ENCODE data around the gene IRF9. TPM values are rescaled to one million over a fixed set of nuclear protein-coding genes. Genes with fewer than 3 reads are reported as not detected.
A peak's percentile ranks its signal among the peaks of the same experiment; 100 is the strongest.

Gene IRF9
- total RNA-seq, 1 donor from 2014 or later, result 158 TPM

- ATAC-seq (no peak), DNase-seq (no peak)
- no peaks in the 10 kb centered on the region for H3K9me3 ChIP-seq
- no peak overlapping the region for H3K4me3 ChIP-seq
- peaks cover 57% of the 10 kb centered on the region for H3K36me3 ChIP-seq
- H3K27me3 ChIP-seq (ENCODE audit: low read depth), result no peaks in the 10 kb centered on the region
- TF ChIP-seq CTCF (IDR thresholded peaks at IDR 0.05), result no peak
- intact Hi-C loops (cut with DNase I), result no loop called here
- H3K27ac ChIP-seq, result no peak overlapping the region
- H3K4me1 ChIP-seq, result peaks cover 25% of the 10 kb centered on the region
These were observed 28.4 kb downstream of the IRF9 start for GRCh38 chr14:24189460-24189859.

GRCh38 chr14:24190416-24190815, 29.4 kb downstream of the IRF9 start:
- TF ChIP-seq CTCF (IDR thresholded peaks at IDR 0.05), result no peak
- no peak for DNase-seq
- Histone ChIP-seq H3K9me3 (no peaks in the 10 kb centered on the region), H3K36me3 (peaks cover 48% of the 10 kb centered on the region), H3K4me1 (peaks cover 30% of the 10 kb centered on the region), H3K27ac (no peak overlapping the region), H3K4me3 (no peak overlapping the region), H3K27me3 (ENCODE audit: low read depth) (no peaks in the 10 kb centered on the region)
- intact Hi-C loops (cut with DNase I), result no loop called here
- ATAC-seq, result no peak

GRCh38 chr14:24192933-24193332, 31.9 kb downstream of the IRF9 start:
- H3K9me3 ChIP-seq, result no peaks in the 10 kb centered on the region
- ATAC-seq, result no peak
- no peak for DNase-seq
- no peak overlapping the region for H3K4me3 ChIP-seq
- no peaks in the 10 kb centered on the region for H3K27me3 ChIP-seq (ENCODE audit: low read depth)
- peaks cover 34% of the 10 kb centered on the region for H3K4me1 ChIP-seq
- peaks cover 33% of the 10 kb centered on the region for H3K36me3 ChIP-seq
- intact Hi-C loops (cut with DNase I), result no loop called here
- no peak overlapping the region for H3K27ac ChIP-seq
- TF ChIP-seq CTCF (IDR thresholded peaks at IDR 0.05), result no peak

GRCh38 chr14:24194186-24194872, 33.3 kb downstream of the IRF9 start:
- peak overlapping the region; percentile 98 for H3K27ac ChIP-seq
- no peaks in the 10 kb centered on the region for H3K9me3 ChIP-seq
- DNase-seq (no peak), ATAC-seq (no peak)
- H3K27me3 ChIP-seq (ENCODE audit: low read depth), result no peaks in the 10 kb centered on the region
- H3K36me3 ChIP-seq, result peaks cover 40% of the 10 kb centered on the region
- no peak for TF ChIP-seq CTCF (IDR thresholded peaks at IDR 0.05)
- intact Hi-C loops (cut with DNase I), result no loop called here
- peak overlapping the region; percentile 81 for H3K4me3 ChIP-seq
- peaks cover 28% of the 10 kb centered on the region for H3K4me1 ChIP-seq

- TF ChIP-seq CTCF (IDR thresholded peaks at IDR 0.05), result no peak
- Histone ChIP-seq H3K36me3 (peaks cover 39% of the 10 kb centered on the region), H3K27ac (peak overlapping the region; percentile 98), H3K4me1 (peaks cover 28% of the 10 kb centered on the region), H3K9me3 (no peaks in the 10 kb centered on the region), H3K27me3 (ENCODE audit: low read depth) (no peaks in the 10 kb centered on the region), H3K4me3 (peak overlapping the region; percentile 81)
- ATAC-seq (peak in 1 of 2 donors; percentile 0), DNase-seq (no peak)
- intact Hi-C loops (cut with DNase I), result no loop called here
These were observed 33.8 kb downstream of the IRF9 start for GRCh38 chr14:24194873-24195185.
